ENCODE data around the gene CD86. TPM values are rescaled to one million over a fixed set of nuclear protein-coding genes. Genes with fewer than 3 reads are reported as not detected.

CD86 gene
- total RNA-seq, 2 donors from 2014 or later, result 1.3 to 4.3 TPM

GRCh38 chr3:122066331-122067213 is 11.4 kb downstream of the CD86 start:
- DNase-seq, result no peak
- peaks cover 8% of the 10 kb centered on the region for H3K27me3 Mint-ChIP-seq
- H3K36me3 Mint-ChIP-seq (ENCODE audit: low read depth), result no peaks in the 10 kb centered on the region
- H3K27ac Mint-ChIP-seq, result no peak overlapping the region
- H3K9me3 ChIP-seq (ENCODE audit: control insufficient read depth, low read length, poor library complexity, severe bottlenecking), result no peaks in the 10 kb centered on the region
- ATAC-seq, result no peak
- H3K4me1 Mint-ChIP-seq, result peaks cover 6% of the 10 kb centered on the region
- H3K4me3 Mint-ChIP-seq, result no peak overlapping the region

DNA sequence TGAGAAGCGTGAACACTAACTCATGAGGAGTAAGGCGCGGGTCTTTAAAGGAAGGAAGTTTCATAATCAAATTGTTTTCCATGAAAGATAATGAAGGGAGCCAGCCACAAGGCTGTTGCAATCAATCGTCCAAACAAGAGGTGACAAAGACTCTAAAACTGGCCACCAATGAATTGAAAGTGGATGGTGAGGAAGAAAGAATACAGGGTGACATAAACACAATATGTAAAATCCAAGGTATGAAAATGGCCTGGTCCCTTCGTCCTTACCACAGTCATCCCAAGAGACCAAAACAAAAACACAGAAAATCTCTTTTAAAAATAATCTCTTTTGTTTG is 12.0 kb downstream of the CD86 start:
- H3K4me3 Mint-ChIP-seq, result no peak overlapping the region
- ATAC-seq, result no peak
- H3K27ac Mint-ChIP-seq, result no peak overlapping the region
- H3K4me1 Mint-ChIP-seq, result peaks cover 6% of the 10 kb centered on the region
- no peaks in the 10 kb centered on the region for H3K9me3 ChIP-seq (ENCODE audit: control insufficient read depth, low read length, poor library complexity, severe bottlenecking)
- H3K36me3 Mint-ChIP-seq (ENCODE audit: low read depth), result no peaks in the 10 kb centered on the region
- DNase-seq, result no peak
- peaks cover 8% of the 10 kb centered on the region for H3K27me3 Mint-ChIP-seq

GRCh38 chr3:122067588-122068240 is 12.6 kb downstream of the CD86 start:
- Mint-ChIP-seq H3K4me1 (peaks cover 6% of the 10 kb centered on the region), H3K27me3 (peaks cover 8% of the 10 kb centered on the region), H3K36me3 (ENCODE audit: low read depth) (no peaks in the 10 kb centered on the region), H3K4me3 (no peak overlapping the region), H3K27ac (no peak overlapping the region)
- DNase-seq, result no peak
- no peaks in the 10 kb centered on the region for H3K9me3 ChIP-seq (ENCODE audit: control insufficient read depth, low read length, poor library complexity, severe bottlenecking)
- ATAC-seq, result no peak

GRCh38 chr3:122074621-122075265 is 19.6 kb downstream of the CD86 start:
- no peak for ATAC-seq
- peaks cover 33% of the 10 kb centered on the region for H3K27me3 Mint-ChIP-seq

DNA sequence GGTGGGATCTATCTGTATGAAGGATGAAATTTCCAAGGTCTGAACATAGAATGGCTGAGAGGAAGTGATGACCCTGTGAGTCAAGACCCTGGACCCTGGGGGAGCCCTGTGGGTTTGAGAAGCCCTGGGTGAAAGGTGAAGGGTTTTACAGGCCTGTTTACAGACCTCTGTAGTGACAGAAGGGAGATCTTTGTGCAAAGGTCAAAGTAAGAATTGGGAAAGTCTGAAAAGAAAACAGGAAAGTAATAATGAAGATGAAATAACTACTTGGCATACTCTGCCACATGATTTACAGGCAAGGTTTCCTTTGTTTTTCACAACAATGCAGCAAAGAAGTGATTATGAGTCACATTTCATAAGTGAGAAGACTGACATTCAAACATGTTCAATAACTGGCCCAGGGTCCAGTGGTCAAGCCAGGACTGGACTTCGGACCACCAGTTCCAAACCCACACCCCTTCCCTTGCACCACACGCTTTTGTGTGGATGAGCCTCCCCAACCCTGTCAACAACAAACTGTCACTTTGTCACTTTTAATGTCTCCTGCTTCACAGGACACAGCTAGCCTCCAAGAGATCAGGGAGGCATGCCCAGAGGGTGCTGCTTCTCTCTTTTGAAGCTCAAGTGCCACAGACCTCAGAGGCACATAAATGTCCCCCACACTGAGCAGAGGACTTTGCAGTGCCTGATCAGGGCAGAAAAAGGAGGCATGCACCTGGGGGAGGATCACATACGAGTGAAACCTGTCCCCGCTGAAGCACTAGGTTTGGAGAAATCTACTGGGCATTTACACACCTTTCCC is 21.5 kb downstream of the CD86 start:
- no peak for ATAC-seq
- no peak for DNase-seq
- H3K4me3 Mint-ChIP-seq, result no peak overlapping the region

More at GRCh38 chr3:122074621-122075265, 19.6 kb downstream of the CD86 start:
- no peak for DNase-seq
- Mint-ChIP-seq H3K4me1 (peaks cover 13% of the 10 kb centered on the region), H3K4me3 (no peak overlapping the region), H3K27ac (peak overlapping the region; percentile 45), H3K36me3 (ENCODE audit: low read depth) (no peaks in the 10 kb centered on the region)
- H3K9me3 ChIP-seq (ENCODE audit: control insufficient read depth, low read length, poor library complexity, severe bottlenecking), result no peaks in the 10 kb centered on the region

DNA sequence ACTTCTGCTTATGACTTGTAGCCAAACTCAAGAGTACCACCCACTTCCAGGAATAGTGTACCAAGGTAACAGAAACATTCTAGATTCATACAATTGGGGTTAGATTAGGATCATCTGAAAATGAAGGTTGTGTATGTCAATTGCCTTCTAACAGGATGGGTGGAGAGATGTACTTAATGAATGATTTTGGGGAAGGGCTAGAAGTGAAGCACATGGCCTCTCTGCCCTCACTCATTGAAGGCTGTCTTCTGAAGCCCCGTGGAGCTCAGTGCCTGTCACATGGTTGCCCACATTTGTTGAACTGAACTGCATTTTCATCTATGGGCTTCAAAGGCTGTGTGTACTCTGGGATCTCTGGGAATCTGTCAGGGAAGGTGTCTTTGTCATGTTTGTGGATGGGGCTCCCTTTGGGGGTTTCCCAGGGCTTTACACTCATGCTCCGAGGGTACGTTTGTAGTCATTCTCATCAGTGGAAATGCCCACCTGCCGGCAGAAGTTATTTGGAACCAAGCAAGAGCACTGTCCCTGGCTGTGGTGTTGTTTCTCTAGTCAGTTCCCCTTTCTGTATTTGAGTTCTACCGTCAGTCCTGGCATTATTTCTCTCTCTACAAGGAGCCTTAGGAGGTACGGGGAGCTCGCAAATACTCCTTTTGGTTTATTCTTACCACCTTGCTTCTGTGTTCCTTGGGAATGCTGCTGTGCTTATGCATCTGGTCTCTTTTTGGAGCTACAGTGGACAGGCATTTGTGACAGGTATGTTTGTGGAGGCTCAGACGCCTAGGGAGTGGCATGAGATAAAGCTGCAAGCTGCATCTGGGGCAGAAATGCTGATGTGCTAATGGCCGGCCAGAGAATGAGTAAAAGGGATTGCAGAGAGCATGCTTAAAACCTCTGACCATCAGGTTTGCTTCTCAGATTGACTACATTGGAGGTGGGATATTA is 22.4 kb downstream of the CD86 start:
- H3K9me3 ChIP-seq (ENCODE audit: control insufficient read depth, low read length, poor library complexity, severe bottlenecking), result no peaks in the 10 kb centered on the region
- ATAC-seq (peak; percentile 58), DNase-seq (no peak)
- Mint-ChIP-seq H3K27me3 (peaks cover 49% of the 10 kb centered on the region), H3K4me3 (peak overlapping the region; percentile 15), H3K27ac (peak overlapping the region; percentile 4), H3K4me1 (peaks cover 22% of the 10 kb centered on the region), H3K36me3 (ENCODE audit: low read depth) (no peaks in the 10 kb centered on the region)

More for the DNA sequence above, 21.5 kb downstream of the CD86 start:
- H3K4me1 Mint-ChIP-seq, result peaks cover 19% of the 10 kb centered on the region
- H3K27me3 Mint-ChIP-seq, result peaks cover 44% of the 10 kb centered on the region
- no peaks in the 10 kb centered on the region for H3K9me3 ChIP-seq (ENCODE audit: control insufficient read depth, low read length, poor library complexity, severe bottlenecking)
- H3K36me3 Mint-ChIP-seq (ENCODE audit: low read depth), result no peaks in the 10 kb centered on the region
- H3K27ac Mint-ChIP-seq, result no peak overlapping the region

DNA sequence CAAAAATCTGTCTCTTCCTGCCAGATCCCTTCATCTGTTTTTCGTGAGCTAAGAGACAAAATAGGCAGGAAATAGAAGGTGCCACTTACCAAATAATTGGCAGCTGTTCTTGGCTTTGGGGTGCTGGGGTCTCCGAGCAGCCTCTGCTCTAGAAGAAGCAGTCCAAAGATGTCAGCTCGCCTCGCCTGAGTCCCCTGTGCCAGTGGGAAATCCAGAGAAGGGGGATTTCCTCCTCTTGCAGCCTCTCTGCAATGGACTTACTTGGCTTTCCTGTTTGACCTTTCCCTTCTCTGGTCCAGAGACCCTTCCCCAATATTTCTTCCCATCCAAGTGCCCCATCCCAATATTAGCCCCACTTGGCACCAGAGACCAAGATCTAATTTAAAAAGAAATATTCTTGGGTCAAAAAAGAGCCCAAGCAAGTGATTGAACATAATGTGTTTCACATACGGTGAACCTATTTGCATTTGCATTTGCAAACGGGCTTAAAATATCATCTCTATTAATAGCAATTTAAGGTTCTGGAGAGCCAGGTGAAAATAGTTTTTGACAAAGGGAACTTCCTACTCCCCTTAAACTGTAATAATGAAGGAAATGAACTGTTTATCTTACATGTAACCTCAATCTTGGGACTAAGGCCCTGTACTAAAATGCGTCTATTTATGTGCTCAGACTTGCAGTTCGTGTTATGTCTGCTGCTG is 23.2 kb downstream of the CD86 start:
- Mint-ChIP-seq H3K4me3 (no peak overlapping the region), H3K27me3 (peaks cover 49% of the 10 kb centered on the region), H3K36me3 (ENCODE audit: low read depth) (no peaks in the 10 kb centered on the region), H3K4me1 (peaks cover 22% of the 10 kb centered on the region), H3K27ac (peak overlapping the region; percentile 4)
- no peak for DNase-seq
- no peak for ATAC-seq
- H3K9me3 ChIP-seq (ENCODE audit: control insufficient read depth, low read length, poor library complexity, severe bottlenecking), result no peaks in the 10 kb centered on the region

GRCh38 chr3:122079524-122080206 is 24.5 kb downstream of the CD86 start:
- no peaks in the 10 kb centered on the region for H3K9me3 ChIP-seq (ENCODE audit: control insufficient read depth, low read length, poor library complexity, severe bottlenecking)
- ATAC-seq (no peak), DNase-seq (no peak)
- Mint-ChIP-seq H3K4me3 (no peak overlapping the region), H3K4me1 (peaks cover 22% of the 10 kb centered on the region), H3K27me3 (peaks cover 45% of the 10 kb centered on the region), H3K27ac (no peak overlapping the region), H3K36me3 (ENCODE audit: low read depth) (no peaks in the 10 kb centered on the region)

DNA sequence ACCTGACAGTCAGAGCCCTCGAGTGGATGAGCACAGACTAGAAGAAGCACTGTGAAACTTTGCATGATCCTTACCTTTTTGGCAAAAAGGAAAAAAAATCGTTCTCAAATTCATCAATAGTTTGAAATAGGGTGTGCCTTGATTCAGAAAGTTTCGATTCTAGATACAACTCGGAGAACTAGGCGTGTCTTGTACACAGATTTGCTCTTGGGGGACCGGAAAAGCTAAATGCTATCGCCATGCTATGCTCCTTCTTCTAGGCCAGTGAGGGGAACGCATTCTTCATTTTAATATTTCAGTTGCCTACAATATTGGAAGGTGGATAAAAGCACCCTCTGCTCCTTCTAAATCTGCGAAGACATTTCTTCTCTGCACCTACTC is 25.0 kb downstream of the CD86 start:
- Mint-ChIP-seq H3K27me3 (peaks cover 43% of the 10 kb centered on the region), H3K36me3 (ENCODE audit: low read depth) (no peaks in the 10 kb centered on the region), H3K4me3 (no peak overlapping the region), H3K27ac (no peak overlapping the region), H3K4me1 (peaks cover 22% of the 10 kb centered on the region)
- no peak for DNase-seq
- no peak for ATAC-seq
- H3K9me3 ChIP-seq (ENCODE audit: control insufficient read depth, low read length, poor library complexity, severe bottlenecking), result no peaks in the 10 kb centered on the region

DNA sequence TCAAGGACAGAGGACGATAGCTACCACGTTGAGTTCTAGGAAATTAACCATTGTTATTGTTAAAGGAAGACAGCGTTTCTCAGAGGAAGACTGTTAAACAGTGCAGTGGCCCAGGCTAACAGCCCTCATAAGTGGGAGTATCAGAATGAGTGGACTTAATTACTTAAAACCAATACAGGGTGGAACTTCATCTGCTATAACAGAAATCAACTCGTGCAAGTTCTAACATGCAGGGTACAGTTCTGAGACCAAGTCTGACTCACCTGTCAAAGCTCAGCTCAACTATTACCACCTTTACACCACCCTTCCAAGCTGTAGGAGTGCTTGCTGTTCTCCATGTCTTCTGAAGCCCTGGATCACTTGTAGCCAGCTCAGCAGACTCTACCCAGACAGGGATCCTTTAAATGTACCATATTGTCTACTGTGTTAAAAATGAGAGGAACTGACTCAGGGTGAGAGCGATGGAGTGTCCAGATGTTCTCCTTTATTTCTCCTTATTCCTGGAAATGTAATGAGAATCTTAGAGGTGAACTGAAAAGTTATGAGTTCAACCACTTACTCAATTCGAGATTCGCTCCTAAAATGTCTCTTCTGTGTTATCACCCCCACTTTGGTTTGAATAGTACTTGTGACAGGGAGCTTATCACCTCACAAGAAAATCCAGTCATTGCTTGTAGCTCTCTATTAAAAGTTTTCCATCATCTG is 26.5 kb downstream of the CD86 start:
- DNase-seq, result no peak
- ATAC-seq, result no peak
- H3K9me3 ChIP-seq (ENCODE audit: control insufficient read depth, low read length, poor library complexity, severe bottlenecking), result no peaks in the 10 kb centered on the region
- Mint-ChIP-seq H3K27me3 (peaks cover 37% of the 10 kb centered on the region), H3K4me3 (no peak overlapping the region), H3K27ac (no peak overlapping the region), H3K4me1 (peaks cover 20% of the 10 kb centered on the region), H3K36me3 (ENCODE audit: low read depth) (no peaks in the 10 kb centered on the region)

- Mint-ChIP-seq H3K4me3 (peak overlapping the region; percentile 10), H3K36me3 (ENCODE audit: low read depth) (no peaks in the 10 kb centered on the region), H3K27ac (no peak overlapping the region), H3K27me3 (peaks cover 35% of the 10 kb centered on the region), H3K4me1 (peaks cover 15% of the 10 kb centered on the region)
- no peaks in the 10 kb centered on the region for H3K9me3 ChIP-seq (ENCODE audit: control insufficient read depth, low read length, poor library complexity, severe bottlenecking)
- no peak for DNase-seq
- ATAC-seq, result no peak
These were observed 27.2 kb downstream of the CD86 start for GRCh38 chr3:122082357-122082756.

Data from T-helper 17 cell (primary cell).